Dendritic cell treated with granulocyte-macrophage colony-stimulating factor and Interleukin-4, amounts not matched to agents 40 ng/mL and 50 ng/mL, for 4 days (primary cell): ENCODE data around the gene FXR1.

Source experiments
- H3K27ac Mint-ChIP-seq: one replicate; pipeline ENCODE4 v1.8.0; 2022; ENCODE audit warnings: mild to moderate bottlenecking, mixed read lengths
- H3K27me3 Mint-ChIP-seq: one replicate; pipeline ENCODE4 v1.8.0; 2022; ENCODE audit warnings: mild to moderate bottlenecking, mixed read lengths
- H3K36me3 Mint-ChIP-seq: one replicate; pipeline ENCODE4 v1.8.0; 2022; ENCODE audit warnings: low read depth, mixed read lengths
- H3K4me1 Mint-ChIP-seq: one replicate; pipeline ENCODE4 v1.8.0; 2022; ENCODE audit warnings: low read depth, mixed read lengths
- H3K4me3 Mint-ChIP-seq: one replicate; pipeline ENCODE4 v1.8.0; 2022; ENCODE audit warnings: mild to moderate bottlenecking, moderate library complexity, mixed read lengths
- H3K9me3 Mint-ChIP-seq: one replicate; pipeline ENCODE4 v1.8.0; 2022; ENCODE audit warnings: mixed read lengths
- intact Hi-C: fragments of 100-400 bp; cut with micrococcal nuclease; formaldehyde crosslinking; loops from one replicate; pipeline ENCODE4 v1.15.0; 2022

Gene FXR1

DNA sequence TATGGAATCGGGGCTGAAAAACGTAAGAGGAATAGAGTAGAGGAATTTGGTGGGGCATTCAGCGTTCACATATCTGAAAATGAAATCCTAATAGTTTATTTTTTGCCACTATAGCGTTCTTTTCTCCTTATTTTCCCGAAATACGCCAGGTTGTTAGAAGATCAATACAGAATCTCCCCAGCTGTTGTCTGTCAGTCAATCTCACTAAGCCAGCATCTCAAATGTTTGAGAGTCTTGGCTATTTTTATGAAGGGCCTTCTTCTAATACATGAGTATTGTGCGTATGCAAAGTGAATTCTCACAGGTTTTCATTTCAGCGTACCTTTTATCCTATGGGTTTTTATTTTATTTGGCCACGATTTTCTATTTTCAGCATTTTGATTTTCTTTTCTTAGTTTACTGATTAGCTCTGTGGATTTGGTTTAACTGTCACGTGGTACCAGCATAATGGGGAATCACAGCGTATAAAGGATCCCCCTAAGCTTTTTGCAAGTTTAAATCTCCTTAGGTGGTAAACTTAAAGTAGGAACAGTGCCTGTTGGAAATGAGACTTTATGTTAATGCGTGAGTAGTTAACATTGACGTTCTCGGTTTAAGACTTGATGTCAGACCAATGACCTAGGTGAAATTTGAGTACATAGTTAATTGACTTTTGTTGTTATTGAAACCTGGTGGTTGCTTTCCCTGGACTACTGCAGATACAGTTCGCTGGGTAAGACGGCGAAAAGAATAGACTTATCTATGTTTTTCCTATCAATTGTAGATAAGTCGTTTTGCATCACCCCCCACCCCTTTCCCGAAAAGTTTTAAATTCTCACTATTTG, 1.3 kb downstream of the FXR1 start:
- Mint-ChIP-seq H3K27me3 (no peaks in the 10 kb centered on the region), H3K4me1 (peaks cover 38% of the 10 kb centered on the region), H3K9me3 (no peaks in the 10 kb centered on the region), H3K36me3 (peaks cover 31% of the 10 kb centered on the region), H3K4me3 (peak overlapping the region; percentile 92), H3K27ac (peak overlapping the region; percentile 94)
- intact Hi-C loops: loop anchor here (5.0 kb wide), 1 partner anchor 311 kb away; the partner anchor contains the start of gene TTC14

DNA sequence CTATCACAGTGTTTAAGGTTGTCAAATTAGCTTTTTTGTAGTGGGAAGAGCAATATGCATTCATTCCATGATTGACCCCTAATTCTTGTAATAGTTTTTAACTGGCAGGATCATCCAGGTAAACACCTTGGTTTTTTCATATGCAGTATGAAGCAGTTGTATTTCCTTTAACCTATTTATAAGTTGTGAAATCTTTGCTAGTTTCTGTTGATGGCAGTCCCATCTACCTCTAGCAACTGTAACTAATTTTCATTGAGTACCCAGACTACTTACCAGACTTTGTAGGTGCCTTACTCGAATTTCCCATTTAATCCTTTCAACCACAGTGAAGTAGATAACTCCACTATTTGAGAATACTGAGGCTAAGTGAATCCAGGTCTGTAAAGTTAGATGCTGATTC, 6.1 kb downstream of the FXR1 start:
- Mint-ChIP-seq H3K36me3 (peaks cover 23% of the 10 kb centered on the region), H3K4me3 (no peak overlapping the region), H3K27ac (no peak overlapping the region), H3K27me3 (no peaks in the 10 kb centered on the region), H3K9me3 (no peaks in the 10 kb centered on the region), H3K4me1 (peaks cover 33% of the 10 kb centered on the region)
- intact Hi-C loops: no loop called here

DNA sequence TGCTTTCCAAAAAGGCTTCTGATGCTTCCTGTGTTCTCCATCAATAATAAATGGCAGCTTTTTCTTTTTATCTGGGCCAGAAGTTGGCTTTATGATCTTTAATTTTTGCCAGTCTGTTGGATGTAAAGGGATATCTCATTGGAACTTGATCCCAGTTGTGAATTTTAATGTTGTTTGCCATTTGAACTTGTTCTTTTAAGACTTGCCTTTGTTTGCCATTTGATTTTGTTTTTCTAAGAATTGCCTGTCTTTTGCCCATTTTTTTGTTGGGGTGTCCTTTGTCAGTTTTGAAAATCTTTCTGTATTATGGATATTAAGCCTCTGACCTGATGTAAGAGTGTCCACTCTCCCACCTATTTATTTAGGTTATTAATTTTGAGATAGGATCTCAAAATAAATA, 9.8 kb downstream of the FXR1 start:
- Mint-ChIP-seq H3K27me3 (no peaks in the 10 kb centered on the region), H3K4me3 (no peak overlapping the region), H3K27ac (no peak overlapping the region), H3K4me1 (peaks cover 9% of the 10 kb centered on the region), H3K36me3 (peaks cover 6% of the 10 kb centered on the region), H3K9me3 (no peaks in the 10 kb centered on the region)
- intact Hi-C loops: no loop called here

DNA sequence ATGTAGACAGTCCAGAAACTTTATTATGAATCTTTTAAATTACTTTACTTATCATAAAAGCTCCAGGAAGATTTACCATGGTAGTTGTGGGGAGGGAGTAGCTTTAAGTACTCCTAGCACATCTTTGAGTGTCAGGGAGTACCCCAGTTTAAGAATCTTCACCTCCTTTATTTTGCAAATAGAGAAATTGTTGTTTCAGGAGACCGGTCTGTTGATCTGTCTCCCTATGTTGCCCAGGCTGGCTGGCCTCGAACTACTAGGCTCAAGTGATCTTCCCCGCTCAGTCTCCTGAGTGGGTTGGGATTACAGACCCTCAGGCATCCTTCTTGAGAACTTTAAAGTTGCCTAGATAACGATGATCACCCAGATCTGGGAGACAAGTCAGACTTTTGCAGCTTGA, 11.1 kb downstream of the FXR1 start:
- Mint-ChIP-seq H3K36me3 (peaks cover 11% of the 10 kb centered on the region), H3K9me3 (no peaks in the 10 kb centered on the region), H3K27ac (no peak overlapping the region), H3K4me1 (peaks cover 9% of the 10 kb centered on the region), H3K27me3 (no peaks in the 10 kb centered on the region), H3K4me3 (no peak overlapping the region)
- intact Hi-C loops: no loop called here

DNA sequence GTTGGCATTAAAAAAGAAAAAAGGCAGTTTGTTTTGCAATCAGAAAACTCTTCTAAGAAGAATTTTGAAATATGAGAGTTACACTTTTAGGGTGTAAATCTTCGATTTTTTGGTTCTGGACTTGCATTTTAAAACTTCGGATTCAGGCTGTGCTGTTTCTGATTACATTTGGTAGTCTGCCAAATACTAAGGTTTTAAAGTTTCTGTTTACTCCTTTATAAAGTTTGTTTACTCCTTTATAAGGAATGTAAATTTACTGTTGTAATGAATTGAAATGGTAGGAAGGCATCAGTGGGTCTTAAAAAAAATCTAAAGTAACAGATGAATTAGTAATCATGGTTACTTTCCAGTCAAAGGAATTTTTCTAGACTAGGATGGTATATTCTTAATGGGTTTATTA, 14.1 kb downstream of the FXR1 start:
- intact Hi-C loops: no loop called here
- no peak overlapping the region for H3K27ac Mint-ChIP-seq
- H3K36me3 Mint-ChIP-seq: peaks cover 17% of the 10 kb centered on the region
- no peaks in the 10 kb centered on the region for H3K27me3 Mint-ChIP-seq
- no peaks in the 10 kb centered on the region for H3K9me3 Mint-ChIP-seq
- no peaks in the 10 kb centered on the region for H3K4me1 Mint-ChIP-seq
- H3K4me3 Mint-ChIP-seq: no peak overlapping the region

DNA sequence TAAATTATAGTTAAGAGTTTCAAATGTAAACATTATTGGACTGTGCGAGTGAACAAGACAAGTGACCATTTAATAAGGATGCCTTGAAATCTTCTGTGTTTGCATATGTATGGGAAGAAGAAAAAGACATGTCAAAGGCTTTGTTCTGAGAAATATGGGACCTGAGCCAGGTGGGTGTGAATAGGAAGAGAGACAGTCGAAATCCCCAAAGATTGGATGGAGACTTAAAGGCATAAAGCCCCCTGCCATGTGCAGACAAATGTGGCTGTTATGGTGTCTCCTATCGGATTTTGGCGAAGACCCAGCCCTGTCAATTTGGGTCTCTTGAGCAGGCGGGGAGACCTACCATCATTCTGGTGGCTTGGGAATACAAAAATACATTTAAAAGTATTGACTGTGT, 16.9 kb downstream of the FXR1 start:
- intact Hi-C loops: no loop called here
- H3K27me3 Mint-ChIP-seq: no peaks in the 10 kb centered on the region
- H3K4me1 Mint-ChIP-seq: no peaks in the 10 kb centered on the region
- H3K27ac Mint-ChIP-seq: no peak overlapping the region
- peaks cover 25% of the 10 kb centered on the region for H3K36me3 Mint-ChIP-seq
- no peaks in the 10 kb centered on the region for H3K9me3 Mint-ChIP-seq
- no peak overlapping the region for H3K4me3 Mint-ChIP-seq

DNA sequence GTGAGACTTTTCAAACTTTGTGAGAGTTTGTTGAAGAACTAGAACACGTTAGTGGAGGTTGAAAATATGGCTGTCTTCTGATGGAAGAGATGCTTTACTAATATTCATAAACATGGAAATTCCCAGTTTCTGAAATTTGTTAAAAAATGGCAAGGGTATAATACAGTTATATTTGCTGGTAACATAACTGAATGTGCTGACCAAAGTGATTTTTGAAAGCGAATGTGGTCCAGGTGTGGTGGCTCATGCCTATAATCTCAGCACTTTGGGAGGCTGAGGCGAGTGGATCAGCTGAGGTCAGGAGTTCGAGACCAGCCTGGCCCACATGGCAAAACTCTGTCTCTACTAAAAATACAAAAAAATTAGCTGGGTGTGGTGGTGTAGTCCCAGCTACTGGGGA, 18.1 kb downstream of the FXR1 start:
- H3K4me3 Mint-ChIP-seq: no peak overlapping the region
- H3K9me3 Mint-ChIP-seq: no peaks in the 10 kb centered on the region
- intact Hi-C loops: no loop called here
- H3K27me3 Mint-ChIP-seq: no peaks in the 10 kb centered on the region
- H3K4me1 Mint-ChIP-seq: no peaks in the 10 kb centered on the region
- no peak overlapping the region for H3K27ac Mint-ChIP-seq
- H3K36me3 Mint-ChIP-seq: peaks cover 32% of the 10 kb centered on the region

DNA sequence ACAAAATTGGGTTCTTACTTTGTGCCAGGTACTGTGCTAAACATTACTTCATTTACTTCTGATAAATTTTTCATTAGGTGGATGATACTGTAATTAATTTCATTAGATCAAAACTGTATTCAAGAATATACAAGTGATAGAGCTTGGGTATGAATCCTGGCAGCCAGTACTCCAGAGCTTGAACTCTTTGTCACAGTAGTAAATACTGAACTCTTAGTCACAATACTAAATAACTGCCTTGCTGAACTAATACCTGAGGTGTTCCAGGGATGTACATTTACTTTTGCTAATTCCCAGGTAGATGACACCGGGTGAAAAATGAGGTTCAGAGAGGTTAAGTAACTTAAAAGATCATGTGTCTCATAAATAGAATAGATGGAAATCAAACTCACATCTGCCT, 20.3 kb downstream of the FXR1 start:
- no peaks in the 10 kb centered on the region for H3K27me3 Mint-ChIP-seq
- peaks cover 48% of the 10 kb centered on the region for H3K36me3 Mint-ChIP-seq
- no peak overlapping the region for H3K4me3 Mint-ChIP-seq
- intact Hi-C loops: no loop called here
- no peaks in the 10 kb centered on the region for H3K4me1 Mint-ChIP-seq
- H3K27ac Mint-ChIP-seq: no peak overlapping the region
- H3K9me3 Mint-ChIP-seq: no peaks in the 10 kb centered on the region

DNA sequence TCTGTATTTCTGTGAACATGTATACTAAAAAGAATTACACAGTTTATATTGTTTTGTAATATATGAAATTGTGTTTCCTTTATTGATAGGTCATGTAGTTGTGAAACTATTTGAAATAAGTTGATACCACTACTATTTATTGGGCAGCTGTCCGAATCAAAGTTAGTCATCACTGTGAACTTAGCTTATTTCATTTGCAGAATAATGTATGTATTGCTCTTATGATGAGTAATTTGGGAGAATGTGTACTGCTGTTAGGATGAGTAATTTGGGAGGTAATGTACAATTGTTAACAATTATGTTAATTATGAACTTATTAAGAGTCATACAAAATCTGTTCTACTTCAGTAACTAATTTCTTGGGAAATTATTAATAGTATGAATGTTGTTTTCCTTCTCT, 22.2 kb downstream of the FXR1 start:
- Mint-ChIP-seq H3K27me3 (no peaks in the 10 kb centered on the region), H3K4me1 (no peaks in the 10 kb centered on the region), H3K4me3 (no peak overlapping the region), H3K9me3 (no peaks in the 10 kb centered on the region), H3K27ac (no peak overlapping the region), H3K36me3 (peaks cover 50% of the 10 kb centered on the region)
- intact Hi-C loops: no loop called here

DNA sequence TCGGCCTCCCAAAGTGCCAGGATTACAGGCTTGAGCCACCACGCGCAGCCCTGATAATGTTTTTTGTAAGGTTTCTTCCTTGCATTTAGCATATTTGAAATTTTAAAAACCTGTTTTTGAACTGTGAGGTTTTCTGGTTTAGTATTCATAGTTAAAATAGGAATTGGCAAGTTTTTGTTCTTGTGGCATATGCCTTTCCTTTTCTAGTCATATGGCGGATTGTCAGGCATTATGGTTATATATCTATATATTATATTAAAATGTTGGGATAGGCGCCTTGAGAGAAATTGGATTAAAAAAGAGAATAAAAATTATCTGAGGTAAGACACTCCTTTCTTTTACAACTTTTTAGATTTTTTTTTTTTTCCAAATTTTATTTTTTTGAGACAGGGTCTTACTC, 28.4 kb downstream of the FXR1 start:
- no peaks in the 10 kb centered on the region for H3K9me3 Mint-ChIP-seq
- no peaks in the 10 kb centered on the region for H3K4me1 Mint-ChIP-seq
- H3K4me3 Mint-ChIP-seq: no peak overlapping the region
- H3K36me3 Mint-ChIP-seq: peaks cover 76% of the 10 kb centered on the region
- intact Hi-C loops: no loop called here
- no peak overlapping the region for H3K27ac Mint-ChIP-seq
- H3K27me3 Mint-ChIP-seq: no peaks in the 10 kb centered on the region

DNA sequence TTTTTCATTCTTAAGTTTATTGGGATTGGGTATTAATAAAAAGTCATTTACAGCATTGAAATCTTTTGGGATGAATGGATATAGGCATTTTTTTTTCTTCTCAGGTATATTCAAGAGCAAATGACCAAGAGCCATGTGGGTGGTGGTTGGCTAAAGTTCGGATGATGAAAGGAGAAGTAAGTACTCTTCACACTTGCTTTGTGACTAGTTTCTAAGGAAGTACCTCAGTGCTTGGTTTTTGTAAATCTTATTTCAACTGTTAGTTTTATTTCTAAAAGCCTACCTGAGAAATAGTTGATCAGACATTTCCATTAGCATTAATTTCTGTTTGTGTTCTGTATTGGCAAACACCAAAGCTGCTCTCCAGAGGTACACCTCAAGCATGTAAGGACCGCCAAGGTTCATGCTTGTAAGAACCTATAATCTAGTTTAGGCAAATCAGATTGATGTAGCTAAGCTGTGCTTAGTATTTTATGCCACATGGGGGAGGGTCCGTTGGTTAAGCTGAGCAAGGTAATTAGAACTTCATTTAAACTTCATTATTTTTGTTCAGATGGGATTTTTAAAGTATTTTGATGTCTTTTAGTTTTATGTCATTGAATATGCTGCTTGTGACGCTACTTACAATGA, 35.4 kb downstream of the FXR1 start:
- no peak overlapping the region for H3K4me3 Mint-ChIP-seq
- H3K27ac Mint-ChIP-seq: no peak overlapping the region
- peaks cover 77% of the 10 kb centered on the region for H3K36me3 Mint-ChIP-seq
- H3K9me3 Mint-ChIP-seq: no peaks in the 10 kb centered on the region
- H3K27me3 Mint-ChIP-seq: no peaks in the 10 kb centered on the region
- no peaks in the 10 kb centered on the region for H3K4me1 Mint-ChIP-seq
- intact Hi-C loops: no loop called here

DNA sequence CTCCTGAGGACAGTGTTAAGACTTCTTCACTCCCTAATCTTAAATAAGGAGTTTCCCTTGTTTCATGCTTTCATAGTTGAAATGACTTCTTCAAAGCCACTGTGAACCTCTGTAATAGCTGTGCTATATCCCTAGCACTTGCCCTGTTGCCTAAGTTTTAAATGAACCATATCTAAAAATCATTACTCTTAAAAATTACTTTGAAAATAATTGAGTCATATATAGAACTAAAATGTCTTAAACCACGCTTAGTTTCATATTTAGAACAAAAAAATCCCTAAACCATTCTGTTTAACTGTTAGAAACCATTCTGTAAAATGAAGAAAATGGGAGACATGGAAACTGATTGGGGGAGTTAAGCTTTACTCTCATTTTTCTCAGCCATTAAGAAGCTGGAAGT, 47.2 kb downstream of the FXR1 start:
- Mint-ChIP-seq H3K27ac (no peak overlapping the region), H3K4me1 (no peaks in the 10 kb centered on the region), H3K36me3 (peaks cover 83% of the 10 kb centered on the region), H3K9me3 (no peaks in the 10 kb centered on the region), H3K27me3 (no peaks in the 10 kb centered on the region), H3K4me3 (no peak overlapping the region)
- intact Hi-C loops: loop anchor here (10.0 kb wide), 1 partner anchor 345 kb away; no protein-coding TSS in a partner anchor

DNA sequence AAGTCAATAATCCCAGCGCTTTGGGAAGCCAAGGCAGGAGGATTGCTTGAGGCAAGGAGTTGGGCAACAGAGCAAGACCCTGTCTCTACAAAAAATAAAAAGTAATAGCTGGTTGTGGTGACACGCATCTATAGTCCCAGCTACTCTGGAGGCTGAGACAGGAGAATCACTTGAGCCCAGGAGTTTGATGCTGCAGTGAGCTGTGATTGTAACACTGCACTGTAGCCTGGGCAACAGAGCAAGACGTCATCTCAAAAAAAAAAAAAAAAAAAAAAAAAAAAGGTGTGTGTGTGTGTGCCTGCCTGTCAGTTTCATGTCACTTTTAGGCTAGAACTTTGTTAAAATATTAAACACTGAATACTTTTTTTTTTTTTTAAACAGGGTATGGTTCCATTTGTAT, 48.6 kb downstream of the FXR1 start:
- Mint-ChIP-seq H3K9me3 (no peaks in the 10 kb centered on the region), H3K4me3 (no peak overlapping the region), H3K4me1 (no peaks in the 10 kb centered on the region), H3K36me3 (peaks cover 77% of the 10 kb centered on the region), H3K27ac (no peak overlapping the region), H3K27me3 (no peaks in the 10 kb centered on the region)
- intact Hi-C loops: loop anchor here (10.0 kb wide), 1 partner anchor 346 kb away; no protein-coding TSS in a partner anchor

DNA sequence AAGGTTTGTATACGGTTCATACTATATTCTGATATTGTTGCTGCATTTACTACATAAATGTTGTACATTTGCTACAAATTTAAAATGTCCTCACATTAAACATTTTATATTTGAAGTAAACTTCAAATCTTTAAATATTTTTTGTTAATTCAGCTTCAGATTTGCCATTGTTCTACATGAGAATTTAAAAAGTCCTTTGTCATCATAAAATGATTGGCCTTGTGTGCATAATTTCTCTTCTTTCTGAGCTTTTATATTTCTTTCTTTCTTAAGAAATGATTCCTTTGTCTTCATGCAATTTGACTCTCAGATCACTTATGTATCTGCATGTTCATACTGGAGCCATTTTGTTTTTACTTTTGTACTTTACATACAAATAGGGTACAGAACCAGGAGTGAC, 49.1 kb downstream of the FXR1 start:
- no peaks in the 10 kb centered on the region for H3K9me3 Mint-ChIP-seq
- H3K36me3 Mint-ChIP-seq: peaks cover 77% of the 10 kb centered on the region
- no peak overlapping the region for H3K4me3 Mint-ChIP-seq
- intact Hi-C loops: loop anchor here (10.0 kb wide), 1 partner anchor 347 kb away; no protein-coding TSS in a partner anchor
- H3K27me3 Mint-ChIP-seq: no peaks in the 10 kb centered on the region
- no peak overlapping the region for H3K27ac Mint-ChIP-seq
- no peaks in the 10 kb centered on the region for H3K4me1 Mint-ChIP-seq
